Measurements from ENCODE around the gene PMEPA1. TPM values are rescaled to one million over a fixed set of nuclear protein-coding genes. Genes with fewer than 3 reads are reported as not detected.

The PMEPA1 gene
- total RNA-seq, 1 experiment from 2014 or later, result 1,302 TPM

DNA sequence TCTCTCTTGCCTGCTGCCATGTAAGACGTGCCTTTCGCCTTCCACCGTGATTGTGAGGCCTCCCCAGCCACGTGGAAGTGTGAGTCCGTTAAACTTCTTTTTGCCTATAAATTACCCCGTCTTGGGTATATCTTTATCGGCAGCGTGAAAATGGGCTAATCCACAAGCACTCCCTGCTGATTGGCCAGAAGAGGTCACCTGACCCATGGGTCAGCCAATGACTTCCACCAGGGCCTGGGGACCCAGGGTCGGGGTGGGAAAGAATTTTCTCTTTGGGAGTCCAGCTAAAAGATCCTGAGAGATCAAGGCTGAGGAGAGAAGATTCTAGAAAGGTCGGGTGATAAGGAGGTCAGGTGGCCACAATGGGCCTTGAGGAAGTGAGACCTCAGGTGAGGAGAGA, 106.7 kb downstream of the PMEPA1 start:
- DNase-seq, result no peak
- no peak overlapping the region for H3K27ac Mint-ChIP-seq (ENCODE audit: unreplicated experiment)
- BruUV-seq (replicated peaks), result no TSS peak
- no peaks in the 10 kb centered on the region for H3K36me3 Mint-ChIP-seq (ENCODE audit: insufficient read depth, unreplicated experiment)
- no peak overlapping the region for H3K4me3 Mint-ChIP-seq (ENCODE audit: low read depth, unreplicated experiment)
- H3K27me3 Mint-ChIP-seq (ENCODE audit: unreplicated experiment), result peaks cover 28% of the 10 kb centered on the region
- no peaks in the 10 kb centered on the region for H3K9me3 Mint-ChIP-seq (ENCODE audit: low read depth, unreplicated experiment)
- TF ChIP-seq, protein P1, sequence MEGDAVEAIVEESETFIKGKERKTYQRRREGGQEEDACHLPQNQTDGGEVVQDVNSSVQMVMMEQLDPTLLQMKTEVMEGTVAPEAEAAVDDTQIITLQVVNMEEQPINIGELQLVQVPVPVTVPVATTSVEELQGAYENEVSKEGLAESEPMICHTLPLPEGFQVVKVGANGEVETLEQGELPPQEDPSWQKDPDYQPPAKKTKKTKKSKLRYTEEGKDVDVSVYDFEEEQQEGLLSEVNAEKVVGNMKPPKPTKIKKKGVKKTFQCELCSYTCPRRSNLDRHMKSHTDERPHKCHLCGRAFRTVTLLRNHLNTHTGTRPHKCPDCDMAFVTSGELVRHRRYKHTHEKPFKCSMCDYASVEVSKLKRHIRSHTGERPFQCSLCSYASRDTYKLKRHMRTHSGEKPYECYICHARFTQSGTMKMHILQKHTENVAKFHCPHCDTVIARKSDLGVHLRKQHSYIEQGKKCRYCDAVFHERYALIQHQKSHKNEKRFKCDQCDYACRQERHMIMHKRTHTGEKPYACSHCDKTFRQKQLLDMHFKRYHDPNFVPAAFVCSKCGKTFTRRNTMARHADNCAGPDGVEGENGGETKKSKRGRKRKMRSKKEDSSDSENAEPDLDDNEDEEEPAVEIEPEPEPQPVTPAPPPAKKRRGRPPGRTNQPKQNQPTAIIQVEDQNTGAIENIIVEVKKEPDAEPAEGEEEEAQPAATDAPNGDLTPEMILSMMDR (IDR thresholded peaks at IDR 0.05; ENCODE audit: unreplicated experiment), result no peak
- CTCF ChIA-PET, result interaction anchor here (0.5 to 1.7 kb wide), 2 partner anchors 9 to 19 kb away, joined by 3 read pairs; no protein-coding TSS in a partner anchor
- intact Hi-C loops (cut with micrococcal nuclease; ENCODE audit: unreplicated experiment), result no loop called here
- peaks cover 14% of the 10 kb centered on the region for H3K4me1 Mint-ChIP-seq (ENCODE audit: low read depth, unreplicated experiment)

DNA sequence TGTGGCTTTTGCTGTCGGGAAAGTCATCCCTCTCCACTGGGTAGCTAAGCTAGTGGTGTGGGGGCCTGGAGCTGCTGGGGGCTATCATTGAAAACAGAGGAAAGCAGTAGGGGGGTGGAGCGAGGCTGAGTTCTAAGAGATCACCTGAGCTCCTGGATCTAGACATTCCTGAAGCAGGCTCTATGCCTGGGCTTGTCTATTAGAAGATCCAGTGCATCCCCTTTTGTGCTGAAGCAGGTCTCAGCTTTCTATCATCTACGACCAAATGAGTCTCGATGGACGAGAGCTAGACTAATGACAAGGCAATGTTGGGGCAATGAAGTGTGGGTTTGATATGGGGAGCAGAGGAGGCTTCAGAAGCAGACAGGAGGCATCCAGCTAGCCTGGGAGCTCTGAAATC, 108.1 kb downstream of the PMEPA1 start:
- TF ChIP-seq, protein P1 (IDR thresholded peaks at IDR 0.05; ENCODE audit: unreplicated experiment), result no peak
- CTCF ChIA-PET, result interaction anchor here (0.9 to 1.9 kb wide), 4 partner anchors 10 to 606 kb away, joined by 3 to 5 read pairs (median 4); no protein-coding TSS in a partner anchor
- no peaks in the 10 kb centered on the region for H3K9me3 Mint-ChIP-seq (ENCODE audit: low read depth, unreplicated experiment)

DNA sequence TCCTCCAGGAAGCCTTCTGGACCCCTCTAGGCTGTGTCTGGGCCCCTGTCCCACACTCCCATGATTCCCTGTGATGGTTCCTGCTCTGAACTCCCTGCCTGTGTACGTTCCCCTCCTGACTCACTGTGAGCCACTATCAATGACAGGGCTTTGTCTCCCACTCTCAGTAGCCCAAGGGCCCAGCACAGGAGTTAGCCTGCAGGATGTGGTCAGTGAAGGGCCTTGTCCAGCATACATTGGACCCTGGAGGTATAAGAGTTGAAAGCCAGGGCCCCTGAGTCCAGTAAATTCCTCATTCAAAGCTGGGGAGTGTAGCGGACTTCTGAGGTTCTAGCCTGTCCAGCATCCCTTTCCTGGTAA, 108.6 kb downstream of the PMEPA1 start:
- Mint-ChIP-seq H3K36me3 (ENCODE audit: insufficient read depth, unreplicated experiment) (no peaks in the 10 kb centered on the region), H3K9me3 (ENCODE audit: low read depth, unreplicated experiment) (no peaks in the 10 kb centered on the region), H3K4me1 (ENCODE audit: low read depth, unreplicated experiment) (peaks cover 14% of the 10 kb centered on the region), H3K27ac (ENCODE audit: unreplicated experiment) (no peak overlapping the region), H3K4me3 (ENCODE audit: low read depth, unreplicated experiment) (no peak overlapping the region), H3K27me3 (ENCODE audit: unreplicated experiment) (peaks cover 9% of the 10 kb centered on the region)
- no peak for DNase-seq
- BruUV-seq (replicated peaks), result no TSS peak
- TF ChIP-seq, protein P1 (IDR thresholded peaks at IDR 0.05; ENCODE audit: unreplicated experiment), result no peak
- CTCF ChIA-PET, result interaction anchor here (0.9 to 1.9 kb wide), 4 partner anchors 11 to 606 kb away, joined by 3 to 5 read pairs (median 4); no protein-coding TSS in a partner anchor
- intact Hi-C loops (cut with micrococcal nuclease; ENCODE audit: unreplicated experiment), result no loop called here

More for the DNA sequence above, 108.1 kb downstream of the PMEPA1 start:
- Mint-ChIP-seq H3K36me3 (ENCODE audit: insufficient read depth, unreplicated experiment) (no peaks in the 10 kb centered on the region), H3K27me3 (ENCODE audit: unreplicated experiment) (peaks cover 15% of the 10 kb centered on the region), H3K4me1 (ENCODE audit: low read depth, unreplicated experiment) (peaks cover 14% of the 10 kb centered on the region), H3K4me3 (ENCODE audit: low read depth, unreplicated experiment) (no peak overlapping the region), H3K27ac (ENCODE audit: unreplicated experiment) (no peak overlapping the region)
- no TSS peak for BruUV-seq (replicated peaks)
- DNase-seq, result no peak
- intact Hi-C loops (cut with micrococcal nuclease; ENCODE audit: unreplicated experiment), result no loop called here

DNA sequence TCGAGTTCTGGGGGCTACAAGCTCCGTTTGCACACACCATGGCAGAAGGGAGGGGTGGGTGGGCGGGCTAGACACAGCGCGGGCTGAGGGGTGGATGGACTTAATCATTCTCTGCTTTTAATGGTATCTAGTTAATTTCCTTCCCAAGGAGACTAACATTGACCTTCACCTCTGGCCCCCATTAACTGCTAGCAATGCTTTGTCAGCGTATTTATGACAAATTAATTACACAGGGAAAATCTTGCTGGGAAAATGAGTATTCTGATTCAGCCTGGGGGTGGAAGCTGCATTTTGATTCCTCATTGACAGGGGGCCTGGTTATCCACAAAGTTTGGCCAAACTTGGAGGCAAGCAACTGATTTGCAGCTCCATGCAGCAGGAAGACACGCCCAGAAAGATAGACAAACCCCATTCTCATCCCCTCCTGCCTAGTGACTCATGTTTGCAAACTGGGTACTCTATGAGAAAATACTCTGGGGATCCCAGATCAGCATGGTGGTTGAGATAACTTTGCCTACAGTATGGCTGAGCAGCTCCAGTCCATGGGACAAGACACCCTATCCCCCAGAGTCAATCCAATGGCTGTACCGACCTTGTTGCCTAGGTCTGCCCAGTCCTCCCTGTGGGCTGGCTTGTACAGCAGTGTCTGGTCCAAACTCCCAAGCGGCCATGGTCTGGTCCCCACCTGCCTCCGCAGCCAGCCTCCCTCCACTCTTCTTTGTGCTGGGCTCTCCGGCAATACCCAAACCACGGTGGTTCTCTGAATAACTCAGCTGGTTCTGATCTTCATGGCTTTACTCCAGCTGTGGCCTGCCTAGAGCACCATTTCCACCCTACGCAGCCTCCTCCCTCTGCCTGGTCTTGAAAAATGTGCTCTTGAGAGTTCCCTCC, 109.2 kb downstream of the PMEPA1 start:
- H3K4me3 Mint-ChIP-seq (ENCODE audit: low read depth, unreplicated experiment), result no peak overlapping the region
- no peak overlapping the region for H3K27ac Mint-ChIP-seq (ENCODE audit: unreplicated experiment)
- H3K9me3 Mint-ChIP-seq (ENCODE audit: low read depth, unreplicated experiment), result no peaks in the 10 kb centered on the region
- BruUV-seq (replicated peaks), result no TSS peak
- intact Hi-C loops (cut with micrococcal nuclease; ENCODE audit: unreplicated experiment), result no loop called here
- H3K36me3 Mint-ChIP-seq (ENCODE audit: insufficient read depth, unreplicated experiment), result no peaks in the 10 kb centered on the region
- DNase-seq, result no peak
- CTCF ChIA-PET, result interaction anchor here (0.6 to 1.9 kb wide), 6 partner anchors 11 to 99 kb away, joined by 3 to 5 read pairs (median 4); partner anchors contain the start of gene ZBP1
- peaks cover 3% of the 10 kb centered on the region for H3K27me3 Mint-ChIP-seq (ENCODE audit: unreplicated experiment)
- H3K4me1 Mint-ChIP-seq (ENCODE audit: low read depth, unreplicated experiment), result peaks cover 14% of the 10 kb centered on the region
- TF ChIP-seq, protein P1 (IDR thresholded peaks at IDR 0.05; ENCODE audit: unreplicated experiment), result no peak
